IMR-90 (cell line): ENCODE data around the gene PLEKHG2.

ENCODE experiments used
- BHLHE40 ChIP-seq: fragments of 150-350 bp; IDR thresholded peaks from 2 replicates; pipeline ENCODE4 v1.6.1; 2016; ENCODE audit warnings: mild to moderate bottlenecking, low read depth, low read length
- CEBPB ChIP-seq: IDR thresholded peaks from 2 replicates; pipeline ENCODE4 v1.6.1; 2012; ENCODE audit warnings: low read depth, low read length, improper control_type of control experiment
- CHD1 ChIP-seq: IDR thresholded peaks from 2 replicates; pipeline ENCODE4 v1.6.1; 2012; ENCODE audit warnings: low read depth, low read length, improper control_type of control experiment
- FOS ChIP-seq: fragments of 150-350 bp; IDR thresholded peaks from 2 replicates; pipeline ENCODE4 v1.6.1; 2016; ENCODE audit warnings: low read depth, low read length
- MXI1 ChIP-seq: IDR thresholded peaks from 2 replicates; pipeline ENCODE4 v1.6.1; 2012; ENCODE audit warnings: low read depth, mild to moderate bottlenecking, low read length, moderate library complexity, borderline replicate concordance
- NFE2L2 ChIP-seq: fragments of 150-350 bp; IDR thresholded peaks from 2 replicates; pipeline ENCODE4 v1.6.1; 2016; ENCODE audit warnings: low read depth, mild to moderate bottlenecking, low read length
- POLR2A ChIP-seq: IDR thresholded peaks from 2 replicates; pipeline ENCODE4 v1.6.1; 2012; ENCODE audit warnings: mild to moderate bottlenecking, low read depth, low read length
- RAD21 ChIP-seq: IDR thresholded peaks from 2 replicates; pipeline ENCODE4 v1.6.1; 2012; ENCODE audit warnings: low read length, improper control_type of control experiment
- RCOR1 ChIP-seq: IDR thresholded peaks from 2 replicates; pipeline ENCODE4 v1.6.1; 2012; ENCODE audit warnings: mild to moderate bottlenecking, low read length, improper control_type of control experiment; ENCODE audit not compliant: insufficient replicate concordance
- RFX5 ChIP-seq: IDR thresholded peaks from 2 replicates; pipeline ENCODE4 v1.8.0; 2012; ENCODE audit warnings: low read depth, mild to moderate bottlenecking, low read length, moderate library complexity
- SMC3 ChIP-seq: fragments of 150-350 bp; IDR thresholded peaks from 2 replicates; pipeline ENCODE4 v1.6.1; 2016; ENCODE audit warnings: low read depth, mild to moderate bottlenecking, antibody characterized with exemption, low read length, moderate library complexity
- TF ChIP-seq, protein P1 (sequence below): conservative IDR thresholded peaks from 2 replicates; pipeline ENCODE4 v1.5.1; 2012; ENCODE audit warnings: mild to moderate bottlenecking, low read depth, low read length, improper control_type of control experiment

DNA sequence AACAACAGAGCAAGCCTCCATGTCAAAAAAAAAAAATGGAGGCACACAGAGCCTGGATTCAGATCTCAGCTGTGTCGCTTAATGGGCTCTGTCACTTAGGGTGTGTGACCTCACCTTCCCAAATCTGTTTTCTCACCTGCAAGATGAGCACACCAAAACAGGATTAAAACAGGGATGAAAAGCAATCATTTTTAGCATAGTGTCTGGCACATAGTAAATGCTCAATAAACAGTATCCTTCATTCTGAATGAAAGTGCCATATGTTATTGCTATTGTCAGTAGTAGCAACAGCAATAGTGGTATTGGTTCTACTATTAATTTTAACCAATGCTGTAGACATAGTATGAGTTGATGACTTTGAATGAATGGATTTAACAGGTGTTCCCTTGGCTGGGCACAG, 46.9 kb upstream of the PLEKHG2 start:
- TF ChIP-seq, protein P1, sequence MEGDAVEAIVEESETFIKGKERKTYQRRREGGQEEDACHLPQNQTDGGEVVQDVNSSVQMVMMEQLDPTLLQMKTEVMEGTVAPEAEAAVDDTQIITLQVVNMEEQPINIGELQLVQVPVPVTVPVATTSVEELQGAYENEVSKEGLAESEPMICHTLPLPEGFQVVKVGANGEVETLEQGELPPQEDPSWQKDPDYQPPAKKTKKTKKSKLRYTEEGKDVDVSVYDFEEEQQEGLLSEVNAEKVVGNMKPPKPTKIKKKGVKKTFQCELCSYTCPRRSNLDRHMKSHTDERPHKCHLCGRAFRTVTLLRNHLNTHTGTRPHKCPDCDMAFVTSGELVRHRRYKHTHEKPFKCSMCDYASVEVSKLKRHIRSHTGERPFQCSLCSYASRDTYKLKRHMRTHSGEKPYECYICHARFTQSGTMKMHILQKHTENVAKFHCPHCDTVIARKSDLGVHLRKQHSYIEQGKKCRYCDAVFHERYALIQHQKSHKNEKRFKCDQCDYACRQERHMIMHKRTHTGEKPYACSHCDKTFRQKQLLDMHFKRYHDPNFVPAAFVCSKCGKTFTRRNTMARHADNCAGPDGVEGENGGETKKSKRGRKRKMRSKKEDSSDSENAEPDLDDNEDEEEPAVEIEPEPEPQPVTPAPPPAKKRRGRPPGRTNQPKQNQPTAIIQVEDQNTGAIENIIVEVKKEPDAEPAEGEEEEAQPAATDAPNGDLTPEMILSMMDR = no peak
- TF ChIP-seq RFX5 = no peak
- TF ChIP-seq CEBPB = no peak
- TF ChIP-seq POLR2A = no peak
- TF ChIP-seq MXI1 = no peak
- no peak for TF ChIP-seq CHD1
- no peak for TF ChIP-seq NFE2L2
- TF ChIP-seq SMC3 = no peak
- TF ChIP-seq RAD21 = no peak
- no peak for TF ChIP-seq RCOR1
- TF ChIP-seq FOS = no peak
- TF ChIP-seq BHLHE40 = no peak
